MM.1S (cell line): ENCODE data around the gene RNF144B.

ENCODE experiments used
- EZH2 ChIP-seq: fragments of 300-600 bp; sonication (generic); optimal IDR thresholded peaks from 2 replicates; pipeline ENCODE3; 2017; ENCODE audit warnings: low read depth, mild to moderate bottlenecking, antibody characterized with exemption, low read length, mixed read lengths
- TF ChIP-seq, protein P1 (sequence below): fragments of 300-600 bp; sonication (generic); IDR thresholded peaks from 2 replicates; pipeline ENCODE4 v1.5.1; 2016; ENCODE audit warnings: antibody characterized with exemption, low read length, mixed read lengths

DNA sequence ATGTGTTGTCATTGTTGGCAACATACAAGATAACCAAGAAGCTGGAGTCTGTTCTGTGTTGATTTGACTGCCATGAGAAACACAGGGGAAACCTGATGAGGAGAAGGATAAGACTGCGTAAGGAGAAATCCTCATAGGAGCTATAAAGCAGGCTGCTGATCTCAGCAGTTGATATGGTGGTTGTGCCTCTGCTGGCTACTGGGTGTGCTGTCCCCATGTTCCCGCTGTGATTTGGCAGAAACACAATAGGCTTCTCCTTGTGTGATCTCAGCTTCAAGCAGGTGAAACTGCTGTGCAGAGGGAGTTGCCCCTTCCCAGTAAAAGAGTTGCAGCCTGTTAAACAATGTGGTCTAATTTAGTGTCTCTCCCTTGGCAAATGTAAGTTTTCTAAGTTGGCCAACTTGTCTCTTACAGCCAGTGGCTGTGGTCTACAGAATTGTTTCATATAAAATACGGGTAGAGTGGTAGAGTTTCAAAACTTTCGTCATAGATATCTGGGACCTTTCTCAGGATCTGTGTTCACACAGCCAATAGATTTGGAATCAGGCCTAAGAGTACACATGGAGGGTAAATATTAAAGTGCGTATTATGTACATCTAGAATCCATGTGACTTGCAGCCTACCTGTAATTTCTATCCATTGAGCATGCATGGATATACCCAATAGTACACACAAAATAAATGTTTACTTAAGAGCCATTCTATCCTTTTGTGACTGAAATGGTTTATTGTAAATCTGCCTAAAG is 78.4 kb downstream of the RNF144B start:
- TF ChIP-seq EZH2: no peak
- TF ChIP-seq, protein P1, sequence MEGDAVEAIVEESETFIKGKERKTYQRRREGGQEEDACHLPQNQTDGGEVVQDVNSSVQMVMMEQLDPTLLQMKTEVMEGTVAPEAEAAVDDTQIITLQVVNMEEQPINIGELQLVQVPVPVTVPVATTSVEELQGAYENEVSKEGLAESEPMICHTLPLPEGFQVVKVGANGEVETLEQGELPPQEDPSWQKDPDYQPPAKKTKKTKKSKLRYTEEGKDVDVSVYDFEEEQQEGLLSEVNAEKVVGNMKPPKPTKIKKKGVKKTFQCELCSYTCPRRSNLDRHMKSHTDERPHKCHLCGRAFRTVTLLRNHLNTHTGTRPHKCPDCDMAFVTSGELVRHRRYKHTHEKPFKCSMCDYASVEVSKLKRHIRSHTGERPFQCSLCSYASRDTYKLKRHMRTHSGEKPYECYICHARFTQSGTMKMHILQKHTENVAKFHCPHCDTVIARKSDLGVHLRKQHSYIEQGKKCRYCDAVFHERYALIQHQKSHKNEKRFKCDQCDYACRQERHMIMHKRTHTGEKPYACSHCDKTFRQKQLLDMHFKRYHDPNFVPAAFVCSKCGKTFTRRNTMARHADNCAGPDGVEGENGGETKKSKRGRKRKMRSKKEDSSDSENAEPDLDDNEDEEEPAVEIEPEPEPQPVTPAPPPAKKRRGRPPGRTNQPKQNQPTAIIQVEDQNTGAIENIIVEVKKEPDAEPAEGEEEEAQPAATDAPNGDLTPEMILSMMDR: no peak
